WTC11 (cell line): ENCODE results near the gene AIP. TPM values are rescaled to one million over a fixed set of nuclear protein-coding genes. Genes with fewer than 3 reads are reported as not detected.
A peak's percentile ranks its signal among the peaks of the same experiment; 100 is the strongest.

Experiments used
- ATAC-seq: fragments of 200-7000 bp; cut with Tn5 transposase; 2 replicates; pipeline ENCODE4 v1.10.0; 2021; ENCODE audit warnings: mild to moderate bottlenecking, moderate library complexity
- CTCF ChIA-PET: fragments of 300-600 bp; sonication (Branson Sonifier 250); formaldehyde crosslinking; loops from one replicate; lab custom pipeline; 2021; ENCODE audit warnings: antibody characterized with exemption; lab: Charles Lee
- POLR2A ChIA-PET: fragments of 350-600 bp; sonication (Branson Sonifier 250); formaldehyde crosslinking; loops from one replicate; lab custom pipeline; 2021; ENCODE audit warnings: antibody characterized with exemption; lab: Charles Lee
- DNase-seq: peaks from one replicate; pipeline ENCODE4 v3.0.0; 2021; ENCODE audit warnings: low spot score
- H3K27ac Mint-ChIP-seq: 2 replicates; pipeline ENCODE4 v1.8.0; 2021; ENCODE audit warnings: mixed read lengths
- H3K27me3 Mint-ChIP-seq: 2 replicates; pipeline ENCODE4 v1.8.0; 2021; ENCODE audit warnings: low read depth, mild to moderate bottlenecking, moderate library complexity, mixed read lengths
- H3K36me3 Mint-ChIP-seq: 2 replicates; pipeline ENCODE4 v1.8.0; 2021; ENCODE audit warnings: mixed read lengths
- H3K4me1 Mint-ChIP-seq: 2 replicates; pipeline ENCODE4 v1.8.0; 2022; ENCODE audit warnings: mixed read lengths
- H3K4me3 Mint-ChIP-seq: 2 replicates; pipeline ENCODE4 v1.8.0; 2021; ENCODE audit warnings: mild to moderate bottlenecking, moderate library complexity, mixed read lengths
- H3K9me3 Mint-ChIP-seq: 2 replicates; pipeline ENCODE4 v1.8.0; 2021; ENCODE audit warnings: mixed read lengths
- CBFB ChIP-seq: sonication (generic); formaldehyde crosslinking; IDR thresholded peaks from 2 replicates; pipeline ENCODE4 v1.8.1; 2022; ENCODE audit warnings: mild to moderate bottlenecking, low read depth, missing genetic modification reagents
- CDX4 ChIP-seq: fragments of 250-450 bp; sonication (Bioruptor Pico); IDR thresholded peaks from 2 replicates; pipeline ENCODE4 v1.9.0; 2021; ENCODE audit warnings: moderate library complexity, mild to moderate bottlenecking, inconsistent platforms, borderline replicate concordance
- CREB1 ChIP-seq: sonication (generic); formaldehyde crosslinking; IDR thresholded peaks from 2 replicates; pipeline ENCODE4 v1.8.0; 2023; ENCODE audit warnings: mild to moderate bottlenecking, missing genetic modification reagents
- CREM ChIP-seq: sonication (generic); formaldehyde crosslinking; IDR thresholded peaks from 2 replicates; pipeline ENCODE4 v1.8.1; 2022; ENCODE audit warnings: mild to moderate bottlenecking, missing genetic modification reagents, moderate library complexity
- ETV6 ChIP-seq: sonication (generic); formaldehyde crosslinking; IDR thresholded peaks from 2 replicates; pipeline ENCODE4 v1.8.1; 2022; ENCODE audit warnings: mild to moderate bottlenecking, missing genetic modification reagents
- FOXJ3 ChIP-seq: sonication (generic); formaldehyde crosslinking; IDR thresholded peaks from 2 replicates; pipeline ENCODE4 v1.9.0; 2021; ENCODE audit warnings: missing genetic modification reagents, mild to moderate bottlenecking, borderline replicate concordance
- FOXK1 ChIP-seq: sonication (generic); formaldehyde crosslinking; IDR thresholded peaks from 2 replicates; pipeline ENCODE4 v1.8.0; 2022; ENCODE audit warnings: mild to moderate bottlenecking, moderate library complexity, missing genetic modification reagents
- FOXP1 ChIP-seq: sonication (generic); formaldehyde crosslinking; IDR thresholded peaks from 2 replicates; pipeline ENCODE4 v1.8.0; 2022; ENCODE audit warnings: missing genetic modification reagents, mild to moderate bottlenecking, moderate library complexity, borderline replicate concordance
- JUN ChIP-seq: sonication (generic); formaldehyde crosslinking; IDR thresholded peaks from 2 replicates; pipeline ENCODE4 v1.8.0; 2023; ENCODE audit warnings: mild to moderate bottlenecking, missing genetic modification reagents
- MYBL2 ChIP-seq: sonication (generic); formaldehyde crosslinking; IDR thresholded peaks from 2 replicates; pipeline ENCODE4 v1.8.1; 2023; ENCODE audit warnings: mild to moderate bottlenecking, moderate library complexity, missing genetic modification reagents
- NFE2L1 ChIP-seq: sonication (generic); formaldehyde crosslinking; IDR thresholded peaks from 2 replicates; pipeline ENCODE4 v1.8.1; 2023; ENCODE audit warnings: missing genetic modification reagents
- NR3C1 ChIP-seq: sonication (generic); formaldehyde crosslinking; conservative IDR thresholded peaks from 2 replicates; pipeline ENCODE4 v1.8.1; 2023; ENCODE audit warnings: low read depth, mild to moderate bottlenecking, missing genetic modification reagents
- PREB ChIP-seq: sonication (generic); formaldehyde crosslinking; IDR thresholded peaks from 2 replicates; pipeline ENCODE4 v1.8.1; 2022; ENCODE audit warnings: mild to moderate bottlenecking, missing genetic modification reagents, moderate library complexity, borderline replicate concordance
- STAT6 ChIP-seq: sonication (generic); formaldehyde crosslinking; conservative IDR thresholded peaks from 2 replicates; pipeline ENCODE4 v1.8.1; 2023; ENCODE audit warnings: mild to moderate bottlenecking, low read depth, missing genetic modification reagents, moderate library complexity
- TCF7 ChIP-seq: sonication (generic); formaldehyde crosslinking; IDR thresholded peaks from 2 replicates; pipeline ENCODE4 v1.8.0; 2022; ENCODE audit warnings: mild to moderate bottlenecking, low read depth, missing genetic modification reagents, moderate library complexity
- ZNF121 ChIP-seq: sonication (generic); formaldehyde crosslinking; IDR thresholded peaks from 2 replicates; pipeline ENCODE4 v1.8.0; 2023; ENCODE audit warnings: missing genetic modification reagents
- ZNF232 ChIP-seq: sonication (generic); formaldehyde crosslinking; IDR thresholded peaks from 2 replicates; pipeline ENCODE4 v1.8.0; 2022; ENCODE audit warnings: mild to moderate bottlenecking, missing genetic modification reagents
- ZNF317 ChIP-seq: sonication (generic); formaldehyde crosslinking; IDR thresholded peaks from 2 replicates; pipeline ENCODE4 v1.8.1; 2023; ENCODE audit warnings: low read depth, mild to moderate bottlenecking, moderate library complexity, missing genetic modification reagents, borderline replicate concordance
- ZNF416 ChIP-seq: fragments of 250-450 bp; sonication (Bioruptor Pico); IDR thresholded peaks from 2 replicates; pipeline ENCODE4 v1.9.0; 2021; ENCODE audit warnings: mild to moderate bottlenecking, inconsistent platforms
- ZNF532 ChIP-seq: fragments of 250-450 bp; sonication (Bioruptor Pico); IDR thresholded peaks from 2 replicates; pipeline ENCODE4 v1.9.0; 2021; ENCODE audit warnings: mild to moderate bottlenecking, borderline replicate concordance
- total RNA-seq: library from RNA; stranded (reverse); gene quantifications from 3 replicates; pipeline ENCODE4 v1.2.3, GENCODE V29; 2021

AIP gene
- total RNA-seq, 1 experiment from 2014 or later: 32.8 TPM

GRCh38 chr11:67441098-67441563 is 41.7 kb upstream of the AIP start:
- Mint-ChIP-seq H3K4me1 (peaks cover 17% of the 10 kb centered on the region), H3K9me3 (no peaks in the 10 kb centered on the region), H3K4me3 (no peak overlapping the region), H3K27ac (no peak overlapping the region), H3K27me3 (peaks cover 5% of the 10 kb centered on the region; the same call in 1 of the 2 replicates), H3K36me3 (no peaks in the 10 kb centered on the region)
- TF ChIP-seq FOXJ3 (CRISPR knock-in tag): no peak
- TF ChIP-seq FOXP1: 0 out of 2 replicates have a peak, but pooled peaks have one; percentile 39
- no peak for TF ChIP-seq CBFB (CRISPR knock-in tag)
- no peak for DNase-seq
- CTCF ChIA-PET: interaction anchor here (0.6 to 0.8 kb wide), 2 partner anchors 20 to 45 kb away, joined by 3 to 4 read pairs; no protein-coding TSS in a partner anchor
- no peak for ATAC-seq
- POLR2A ChIA-PET: interaction anchor here (0.6 to 1.2 kb wide), 2 partner anchors 19 to 40 kb away, joined by 4 to 5 read pairs; partner anchors contain the start of gene PPP1CA

- no peak for TF ChIP-seq ZNF121 (CRISPR knock-in tag)
- no peak for TF ChIP-seq CDX4
- TF ChIP-seq TCF7 (CRISPR knock-in tag): no peak
- no peak for TF ChIP-seq NR3C1 (CRISPR knock-in tag)
- TF ChIP-seq MYBL2 (CRISPR knock-in tag): no peak
- TF ChIP-seq STAT6 (CRISPR knock-in tag): no peak
- TF ChIP-seq ZNF416 (CRISPR knock-in tag): no peak
- TF ChIP-seq JUN (CRISPR knock-in tag): no peak
- no peak for TF ChIP-seq NFE2L1 (CRISPR knock-in tag)
- TF ChIP-seq ZNF317 (CRISPR knock-in tag): no peak
- TF ChIP-seq ZNF532: no peak
- TF ChIP-seq CREM (CRISPR knock-in tag): no peak
- TF ChIP-seq FOXK1 (CRISPR knock-in tag): no peak
- TF ChIP-seq ETV6: no peak
- no peak for TF ChIP-seq CREB1 (CRISPR knock-in tag)
- no peak for TF ChIP-seq PREB (CRISPR knock-in tag)
- TF ChIP-seq ZNF232 (CRISPR knock-in tag): no peak
- H3K36me3 Mint-ChIP-seq: no peaks in the 10 kb centered on the region
- ATAC-seq: no peak
- POLR2A ChIA-PET: interaction anchor here (1.2 kb wide), 1 partner anchor 40 kb away, joined by 5 read pairs; the partner anchor contains the start of gene PPP1CA
- DNase-seq: no peak
- H3K27me3 Mint-ChIP-seq: peaks cover 8% of the 10 kb centered on the region; the same call in 1 of the 2 replicates
- H3K9me3 Mint-ChIP-seq: no peaks in the 10 kb centered on the region
- CTCF ChIA-PET: interaction anchor here (0.8 kb wide), 1 partner anchor 46 kb away, joined by 4 read pairs; no protein-coding TSS in a partner anchor
- peaks cover 13% of the 10 kb centered on the region for H3K4me1 Mint-ChIP-seq
- peak overlapping the region; percentile 90 for H3K4me3 Mint-ChIP-seq
- no peak overlapping the region; the same call in 1 of the 2 replicates for H3K27ac Mint-ChIP-seq
Measured at GRCh38 chr11:67441731-67442351, 41.0 kb upstream of the AIP start.
